GM18909 (cell line): ENCODE data around the gene RNF115.
"Not testable (repeated sequence)": the region's sequence is repeated elsewhere in the genome, so short reads cannot be mapped to it uniquely, and the experiment has no call there.

Experiments
- ATAC-seq: cut with Tn5 transposase; IDR thresholded peaks from one replicate; pipeline ENCODE4 v1.9.1; 2021; ENCODE audit warnings: mild to moderate bottlenecking; ENCODE audit not compliant: unreplicated experiment, poor library complexity

RNF115 gene

DNA sequence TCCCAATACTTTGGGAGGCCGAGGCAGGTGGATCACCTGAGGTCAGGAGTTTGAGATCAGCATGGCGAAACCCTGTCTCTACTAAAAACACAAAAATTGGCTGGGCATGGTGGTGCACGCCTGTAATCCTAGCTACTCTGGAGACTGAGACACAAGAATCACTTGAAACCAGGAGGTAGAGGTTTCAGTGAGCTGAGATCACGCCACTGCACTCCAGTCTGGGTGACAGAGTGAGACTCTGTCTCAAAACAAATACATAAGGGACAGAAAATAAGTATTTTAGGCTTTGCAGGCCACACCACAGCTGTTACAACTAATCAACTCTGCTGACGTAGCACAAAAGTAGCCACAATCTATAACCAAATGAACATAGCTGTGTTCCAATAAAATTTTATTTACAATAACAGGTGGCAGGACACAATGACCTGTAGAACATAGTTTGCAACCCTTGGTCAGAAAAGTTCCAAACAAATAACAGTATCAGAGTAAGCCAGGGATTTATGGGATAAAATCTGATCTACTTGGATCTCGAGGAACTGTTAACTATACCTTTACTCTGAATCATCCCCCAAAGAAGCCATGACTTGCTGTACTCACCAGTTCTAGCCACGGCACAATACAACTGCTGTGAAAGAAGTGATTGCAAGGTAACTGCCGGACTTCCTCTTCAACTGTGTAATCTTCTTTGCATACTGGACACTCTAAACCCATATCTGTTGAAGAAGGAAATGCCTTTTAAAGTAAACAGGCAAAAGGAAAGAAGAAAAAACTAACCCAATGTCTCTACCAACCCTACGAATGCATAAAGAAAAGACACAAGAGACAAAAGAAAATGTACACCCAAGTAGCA, 76.3 kb downstream of the RNF115 start:
- no peak for ATAC-seq

DNA sequence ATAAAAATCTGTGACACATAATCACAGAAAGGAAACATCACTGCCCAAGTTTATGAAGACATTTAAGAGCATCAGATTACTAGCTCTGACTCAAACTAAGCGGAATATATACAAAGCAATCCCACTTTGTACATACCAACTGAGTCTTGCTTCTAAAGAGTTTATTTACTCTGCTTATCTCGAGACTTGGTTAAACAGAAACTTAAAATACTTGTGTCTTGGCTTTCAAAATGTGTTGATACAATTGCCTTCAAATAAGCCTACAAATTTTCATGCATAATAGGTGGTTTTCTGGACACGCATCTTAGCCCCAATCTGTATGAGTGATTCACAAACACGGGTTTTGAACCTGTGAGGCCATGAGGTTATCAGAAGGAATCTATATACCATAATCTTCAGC, 83.6 kb downstream of the RNF115 start:
- ATAC-seq: no peak

DNA sequence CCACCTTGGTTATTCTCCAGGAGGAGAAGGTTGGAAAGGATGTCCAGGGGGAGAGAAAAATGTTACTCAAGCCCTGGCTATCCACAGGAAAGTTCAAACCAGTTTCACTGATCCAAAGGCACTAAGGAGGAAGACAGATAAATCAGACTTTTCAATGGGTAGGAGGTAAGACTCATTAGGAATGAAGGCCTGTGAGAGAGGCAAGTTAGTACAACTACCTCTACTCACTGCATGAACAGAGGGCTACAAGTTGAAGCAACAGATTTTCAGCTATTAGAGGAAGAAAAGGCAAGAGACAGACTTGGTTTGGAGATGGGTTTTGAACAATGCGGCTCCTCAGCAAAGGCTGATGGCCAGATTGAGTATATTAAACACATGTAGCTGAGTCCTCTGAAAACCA, 87.7 kb downstream of the RNF115 start:
- ATAC-seq: no peak

DNA sequence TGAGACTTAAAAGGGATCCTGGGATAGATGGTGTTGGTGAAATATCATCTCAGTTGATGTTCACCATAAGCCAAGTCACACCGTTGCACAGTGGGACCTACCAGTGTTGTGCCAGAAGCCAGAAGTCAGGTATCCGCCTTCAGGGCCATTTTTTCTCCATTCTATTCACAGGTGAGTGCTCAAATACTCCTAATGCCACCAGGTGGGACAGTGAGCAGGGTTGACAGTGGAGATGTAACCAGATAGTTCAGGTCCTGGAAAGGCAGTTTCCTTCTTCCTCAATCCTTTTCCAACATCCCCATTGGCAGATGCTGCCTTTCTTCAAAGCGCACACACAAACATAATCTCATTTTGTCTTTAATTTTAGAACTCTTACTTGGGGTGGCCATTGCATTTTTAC, 93.0 kb downstream of the RNF115 start:
- no peak for ATAC-seq

DNA sequence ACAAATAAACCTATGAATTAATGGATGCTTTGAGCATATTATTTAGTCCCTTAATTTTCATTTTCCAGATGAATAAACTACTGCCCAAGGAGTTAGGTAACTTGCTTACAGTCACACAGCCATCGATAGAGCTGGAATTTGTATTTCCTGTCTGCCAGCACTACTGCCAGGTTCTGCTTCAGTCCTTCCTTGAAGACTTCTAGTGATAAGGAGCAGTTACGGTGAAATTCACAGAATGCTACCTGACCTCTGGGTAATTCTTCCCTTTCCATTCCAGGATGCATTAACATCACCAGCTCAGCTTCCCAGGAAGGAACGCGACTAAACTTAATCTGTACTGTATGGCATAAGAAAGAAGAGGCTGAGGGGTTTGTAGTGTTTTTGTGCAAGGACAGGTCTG, 93.4 kb downstream of the RNF115 start:
- no peak for ATAC-seq

DNA sequence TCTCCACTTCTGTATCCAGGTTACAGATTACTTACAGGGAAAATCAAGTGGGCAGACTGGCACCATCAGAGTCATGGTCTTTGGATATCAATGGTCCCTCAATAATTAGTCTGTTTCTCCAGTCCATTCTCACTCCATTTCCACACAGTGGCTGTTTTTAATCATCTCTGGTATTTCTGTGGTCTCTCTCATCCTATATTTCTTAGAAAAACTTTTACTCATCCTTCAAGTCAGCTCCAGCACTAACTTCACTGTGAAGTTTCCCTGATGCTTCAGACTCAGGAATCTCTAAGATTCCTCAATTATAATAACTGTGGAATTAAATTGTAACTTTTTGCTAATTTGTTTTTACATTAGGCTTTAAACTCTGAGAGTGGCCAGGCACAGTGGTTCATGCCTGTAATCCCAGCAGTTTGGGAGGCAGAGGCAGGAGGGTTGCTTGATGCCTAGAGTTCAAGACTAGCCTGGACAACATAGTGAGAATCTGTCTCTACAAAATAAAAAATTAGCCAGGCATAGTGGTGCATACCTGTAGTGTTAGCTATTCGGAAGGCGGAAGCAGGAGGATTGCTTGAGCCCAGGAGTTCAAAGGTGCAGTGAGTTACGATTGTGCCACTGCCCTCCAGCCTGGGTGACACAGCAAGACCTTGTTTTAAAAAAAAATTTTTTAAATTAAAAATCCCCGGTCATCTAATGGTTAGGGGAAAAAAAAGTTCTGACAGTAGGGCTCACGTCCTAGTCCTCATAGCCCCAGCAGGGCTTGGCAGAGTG, 94.0 kb downstream of the RNF115 start:
- no peak for ATAC-seq

DNA sequence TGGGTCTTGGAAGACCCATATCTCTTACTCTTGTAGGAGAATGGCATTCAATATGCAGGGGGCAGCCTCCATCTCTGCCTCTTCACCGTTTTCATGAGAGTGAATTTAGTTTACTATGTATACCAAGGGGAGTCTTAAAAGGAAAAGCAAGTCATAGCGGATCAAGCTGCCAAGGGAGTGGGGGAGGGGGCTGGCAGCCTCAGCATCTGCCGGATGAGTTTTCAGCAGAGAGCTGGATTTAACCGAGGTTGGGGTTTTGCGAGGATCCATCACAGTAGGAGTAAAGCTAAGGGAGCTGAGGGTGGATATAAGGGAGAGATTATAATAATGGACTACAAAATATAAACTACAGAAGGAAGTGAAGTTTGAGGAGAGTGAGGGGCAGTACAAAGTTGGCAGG, 94.7 kb downstream of the RNF115 start:
- ATAC-seq: no peak

DNA sequence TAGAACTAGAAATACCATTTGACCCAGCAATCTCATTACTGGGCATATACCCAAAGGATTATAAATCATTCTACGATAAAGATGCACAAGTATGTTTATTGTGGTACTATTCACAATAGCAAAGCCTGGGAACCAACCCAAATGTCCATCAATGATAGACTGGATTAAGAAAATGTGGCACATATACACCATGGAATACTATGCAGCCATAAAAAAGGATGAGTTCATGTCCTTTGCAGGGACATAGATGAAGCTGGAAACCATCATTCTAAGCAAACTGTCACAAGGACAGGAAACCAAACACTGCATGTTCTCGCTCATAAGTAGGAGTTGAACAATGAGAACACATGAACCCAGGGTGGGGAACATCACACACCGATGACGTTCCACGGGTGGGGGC, 97.7 kb downstream of the RNF115 start:
- not testable (repeated sequence) for ATAC-seq

DNA sequence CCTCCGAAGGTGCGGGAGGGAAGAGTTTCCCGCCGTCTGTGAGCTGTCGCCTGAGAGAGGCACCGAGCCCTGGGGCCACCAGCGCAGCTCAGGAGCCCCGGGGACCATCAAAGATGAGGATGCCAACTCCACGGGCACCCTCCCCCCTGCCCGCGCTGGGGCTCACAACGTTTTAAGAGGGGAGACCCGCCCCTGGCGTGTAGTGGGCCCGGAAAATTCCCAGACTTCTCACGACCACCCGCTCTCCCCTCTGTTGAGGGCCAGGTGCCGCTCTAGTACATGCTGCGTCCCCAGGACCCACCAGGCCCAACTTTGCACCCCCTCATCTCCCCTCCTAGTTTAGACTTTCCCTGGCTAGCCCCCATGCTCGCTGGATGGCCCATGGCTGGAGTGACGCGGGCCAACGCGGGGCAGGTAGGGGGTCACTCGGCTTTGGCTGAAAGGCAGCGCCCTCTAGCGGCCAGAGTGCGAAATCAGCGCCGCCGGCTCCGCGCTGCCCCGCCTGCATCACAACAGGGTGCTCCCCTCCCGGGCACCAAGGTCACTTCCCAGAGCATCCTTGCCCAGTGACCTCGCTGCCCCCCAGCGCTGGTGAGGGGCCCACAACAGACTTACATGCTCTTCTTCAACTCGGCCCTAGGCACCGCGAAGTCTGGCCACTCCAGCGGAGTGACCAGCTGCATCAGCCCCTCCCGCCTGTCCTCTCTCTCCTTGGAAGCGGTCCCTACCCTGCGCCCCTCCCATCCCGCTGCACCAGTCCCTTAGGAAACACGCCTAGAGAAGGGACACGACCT, 102.8 kb downstream of the RNF115 start:
- ATAC-seq: peak; percentile 64

DNA sequence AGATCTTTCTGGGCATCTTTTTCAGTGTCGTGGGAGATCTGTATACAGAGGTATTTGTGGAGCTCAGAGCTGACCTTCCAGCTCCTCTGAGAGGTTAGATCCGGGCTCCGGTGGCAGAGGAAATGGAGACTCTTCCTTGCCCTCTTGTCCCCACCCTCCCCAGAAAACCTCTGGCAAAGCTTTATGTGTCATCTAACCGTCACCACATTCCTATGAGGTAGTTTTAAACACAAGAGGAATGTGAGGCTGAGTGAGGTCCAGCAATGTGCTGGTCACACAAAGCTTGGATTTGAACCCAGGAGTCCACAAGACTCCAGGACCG, 103.4 kb downstream of the RNF115 start:
- no peak for ATAC-seq

DNA sequence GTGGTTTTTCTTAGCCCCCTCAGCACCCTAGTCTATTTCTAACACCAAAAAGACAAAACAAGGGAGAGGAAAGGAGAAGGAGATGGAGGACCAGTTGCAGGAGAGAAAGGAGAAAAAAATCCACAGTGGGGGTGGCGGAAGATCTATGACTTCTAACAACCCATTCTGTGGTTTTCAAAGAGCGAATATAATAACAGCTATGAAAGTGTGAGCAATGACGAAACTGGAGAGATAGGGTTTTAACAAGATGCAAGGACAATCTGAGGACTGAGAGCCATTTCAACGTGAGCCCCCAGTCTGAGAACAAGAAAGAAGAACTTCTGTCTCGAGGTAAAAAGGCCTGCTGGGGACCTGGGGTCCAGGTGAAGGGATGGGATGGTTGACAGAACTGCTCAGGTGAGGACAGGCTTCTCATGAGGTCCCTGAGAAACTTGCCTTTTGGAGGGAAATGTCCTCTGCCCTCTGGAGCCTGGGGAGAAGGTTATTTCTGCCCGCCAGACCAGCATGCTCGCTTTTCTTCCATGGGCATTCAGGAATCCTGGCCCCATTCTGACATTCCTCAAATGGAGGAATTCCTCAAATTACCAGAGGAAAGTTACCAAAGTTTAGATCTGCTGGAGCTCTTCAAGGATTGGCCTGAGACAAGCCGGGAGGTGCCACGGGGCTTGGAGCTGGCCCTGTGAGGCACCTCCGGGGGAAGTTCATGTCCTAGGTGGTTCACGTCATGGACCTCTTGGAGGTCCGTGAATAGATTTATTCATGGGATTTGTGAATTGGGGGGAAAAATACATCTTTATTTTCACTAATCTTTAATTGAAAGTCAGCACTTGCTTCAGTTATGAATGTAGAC, 104.4 kb downstream of the RNF115 start, which contains the start of gene CD160:
Gene CD160, plus strand, starts transcription at position 270 of the 850 bp plus-strand sequence. CDS start 8,829 bp downstream, outside the sequence.
- no peak for ATAC-seq

DNA sequence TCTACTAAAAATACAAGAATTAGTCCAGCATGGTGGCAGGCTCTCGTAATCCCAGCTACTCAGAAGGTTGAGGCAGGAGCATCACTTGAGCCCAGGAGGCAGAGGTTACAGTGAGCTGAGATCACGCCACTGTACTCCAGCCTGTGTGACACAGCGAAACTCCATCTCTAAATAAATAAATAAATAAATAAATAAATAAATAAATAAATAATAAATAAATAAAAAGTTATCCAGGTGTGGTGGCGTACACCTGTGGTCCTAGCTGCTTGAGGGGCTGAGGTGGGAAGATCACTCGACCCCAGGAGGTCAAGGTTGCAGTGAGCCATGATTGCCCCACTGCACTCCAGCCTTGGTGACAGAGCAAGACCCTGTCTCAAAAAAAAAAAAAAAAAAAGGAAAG, 105.4 kb downstream of the RNF115 start:
- not testable (repeated sequence) for ATAC-seq

DNA sequence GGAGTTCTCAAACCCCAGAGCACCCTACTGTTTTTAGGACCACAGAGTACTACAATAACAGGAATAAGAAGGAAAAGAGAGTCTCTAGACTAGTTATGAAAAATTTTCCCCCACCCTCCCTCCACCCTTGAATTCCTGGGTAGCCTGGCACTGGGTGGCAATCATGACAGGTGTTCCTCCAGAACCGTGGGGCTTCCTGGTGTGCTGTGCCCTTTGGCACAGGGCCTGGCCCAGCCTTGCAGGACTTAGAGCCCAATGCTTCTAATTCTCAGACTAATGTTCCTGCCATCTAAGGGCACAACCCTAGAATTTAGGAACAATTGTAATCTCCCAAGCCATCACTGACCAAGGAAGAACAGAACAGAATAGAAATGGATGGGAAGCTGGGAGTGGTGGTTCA, 106.1 kb downstream of the RNF115 start:
- no peak for ATAC-seq

DNA sequence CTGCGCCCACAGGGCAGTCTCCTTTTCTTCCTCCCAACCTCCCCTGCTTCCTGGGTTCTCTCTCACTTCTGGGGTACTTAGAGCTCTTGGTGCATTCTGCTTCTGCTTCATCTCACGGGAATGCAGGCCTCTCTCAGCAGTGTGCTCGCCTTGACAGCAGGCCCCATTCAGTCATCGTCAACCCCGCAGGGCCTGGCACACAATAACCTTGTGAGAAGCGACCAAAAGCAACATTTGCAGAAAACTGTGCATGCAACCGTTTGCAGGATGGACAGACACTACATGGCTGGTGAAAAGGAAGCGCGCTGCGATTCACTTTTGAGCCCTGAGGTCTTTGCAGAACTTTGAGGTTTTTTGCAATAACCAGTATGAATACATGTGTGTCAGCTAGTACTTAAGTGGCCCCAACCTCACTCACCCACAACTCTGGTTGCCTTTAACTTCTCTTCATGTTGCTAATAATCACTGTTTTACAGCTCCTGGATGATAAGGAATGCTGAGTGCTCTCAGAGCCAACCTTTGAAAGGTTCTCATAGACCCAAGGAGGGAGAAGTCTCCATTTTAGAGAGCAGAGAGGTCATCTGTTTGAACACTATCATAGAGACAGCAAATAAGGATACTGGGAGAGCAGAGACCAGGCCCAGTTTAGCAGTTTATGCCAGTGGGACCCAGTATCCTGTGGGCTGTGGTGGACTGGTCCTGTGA, 107.1 kb downstream of the RNF115 start:
- ATAC-seq: no peak

DNA sequence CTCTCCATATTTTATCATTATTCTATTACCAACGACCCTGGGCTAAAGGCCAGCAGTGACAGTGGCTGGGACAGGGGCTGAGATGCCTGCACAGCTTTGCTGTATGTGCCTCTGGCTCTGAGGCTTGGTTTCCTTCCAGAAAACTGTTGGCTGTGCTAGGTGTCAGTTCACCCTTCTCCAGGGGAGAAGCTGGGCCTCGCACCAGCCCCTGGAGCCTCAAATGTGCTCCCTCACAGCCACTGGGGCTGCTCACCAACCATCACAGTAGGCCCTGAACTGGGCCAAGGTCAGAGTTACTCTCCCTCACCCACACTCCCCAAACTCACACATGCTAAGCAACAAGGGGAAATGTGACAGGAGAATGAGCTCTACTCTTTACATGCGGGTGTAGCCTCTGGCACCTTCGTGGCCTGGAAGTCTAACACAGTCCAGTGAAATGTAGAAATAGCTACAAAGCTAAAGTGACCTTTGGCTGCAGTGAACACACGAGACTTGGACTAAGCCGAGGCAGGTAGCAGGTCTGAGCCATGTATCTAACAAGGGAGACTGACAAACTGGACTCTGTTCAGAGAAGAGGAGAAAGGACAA, 109.3 kb downstream of the RNF115 start:
- ATAC-seq: no peak

DNA sequence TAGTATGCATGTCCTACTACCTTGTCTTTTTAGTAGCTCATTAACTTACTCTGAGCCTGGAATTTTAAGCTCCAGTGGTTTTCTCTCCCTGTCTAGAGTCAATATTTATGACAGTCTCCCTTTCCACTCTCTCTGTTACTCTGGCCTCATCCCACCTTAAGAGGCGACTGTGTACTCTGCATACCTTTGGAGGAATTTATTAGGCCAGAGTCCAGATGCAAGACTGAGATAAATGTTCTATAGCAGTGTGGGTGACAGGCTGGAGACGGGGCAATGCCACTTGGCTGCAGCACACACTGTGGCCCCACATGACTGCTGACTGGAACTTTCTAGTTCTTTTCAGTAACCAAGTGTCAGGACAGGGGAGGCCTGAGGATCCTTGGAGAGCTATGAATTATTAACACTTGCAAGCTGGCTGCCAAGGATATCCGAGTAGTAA, 112.7 kb downstream of the RNF115 start:
- no peak for ATAC-seq

DNA sequence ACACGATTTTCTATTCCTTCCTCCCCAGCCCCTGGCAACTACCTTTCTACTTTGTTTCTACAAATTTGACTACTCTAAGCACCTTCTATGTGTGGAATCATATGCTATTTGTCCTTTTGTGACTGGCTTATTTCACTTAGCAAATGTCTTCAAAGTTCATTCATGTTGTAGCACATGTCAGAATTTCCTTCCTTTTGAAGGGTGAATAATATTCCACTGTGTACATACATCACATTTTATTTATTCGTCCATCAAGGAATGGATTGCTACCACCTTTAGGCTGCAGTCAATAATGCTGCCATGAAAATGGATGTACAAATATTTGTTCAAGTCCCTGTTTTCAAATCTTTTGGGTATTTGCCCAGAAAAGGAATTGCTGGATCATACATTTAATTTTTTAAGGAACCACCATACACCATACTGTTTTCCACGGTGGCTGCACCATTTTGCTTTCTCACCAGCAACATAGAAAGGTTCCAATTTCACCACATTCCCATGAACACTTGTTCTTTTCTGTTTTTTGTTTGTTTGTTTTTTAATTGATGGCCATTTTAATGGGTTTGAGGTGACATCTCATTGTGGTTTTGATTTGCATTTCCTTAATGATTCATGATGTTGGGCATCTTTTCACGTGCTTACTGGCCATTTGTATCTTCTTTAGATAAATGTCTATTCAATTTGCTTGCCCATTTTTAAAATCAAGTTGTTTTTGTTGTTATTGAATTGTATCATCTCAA, 113.4 kb downstream of the RNF115 start:
- no peak for ATAC-seq

DNA sequence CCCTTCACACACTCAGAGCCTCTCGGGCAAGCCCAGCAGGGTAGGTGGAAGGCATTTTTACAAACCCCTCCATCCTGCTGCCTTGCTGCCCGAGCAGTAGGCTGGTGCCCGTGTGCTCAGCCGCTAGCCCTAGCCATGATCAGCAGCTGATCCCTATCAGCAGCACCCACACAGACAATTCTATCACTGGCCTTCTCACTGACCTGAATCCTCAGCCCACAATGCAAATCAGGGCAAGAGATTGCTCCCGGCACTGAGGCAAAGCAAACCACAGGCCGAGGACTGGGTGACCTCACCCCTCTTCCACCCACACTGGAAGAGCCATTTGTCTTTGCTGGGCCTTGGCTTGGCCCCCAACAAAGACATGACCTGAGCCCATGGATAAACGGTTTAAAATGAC, 115.8 kb downstream of the RNF115 start:
- no peak for ATAC-seq
